Endothelial cell of umbilical vein (primary cell): ENCODE results near the gene ZNF488. TPM values are rescaled to one million over a fixed set of nuclear protein-coding genes. Genes with fewer than 3 reads are reported as not detected.

ENCODE experiments used
- BruUV-seq: library from RNA; stranded (reverse); fragments of 400-500 nt; replicated peaks from 2 replicates; lab custom pipeline; 2021; lab: Mats Ljungman, UMichigan
- CTCF ChIA-PET: fragments of 300-600, 350-600 bp; sonication (Branson Sonifier 250); formaldehyde crosslinking; loops from one replicate; lab custom pipeline; 2021; ENCODE audit warnings: antibody characterized with exemption, inconsistent platforms; lab: Charles Lee
- POLR2A ChIA-PET: fragments of 300-600, 350-600 bp; sonication (Branson Sonifier 250); formaldehyde crosslinking; loops from one replicate; lab custom pipeline; 2021; ENCODE audit warnings: antibody characterized with exemption, inconsistent platforms; lab: Charles Lee
- DNase-seq: peaks from one replicate; pipeline ENCODE4 v3.0.0-alpha.2; 2011; ENCODE audit warnings: low read depth, low spot score
- FAIRE-seq: peaks from 2 replicates; lab custom pipeline; 2011; peaks lifted over from hg19 to GRCh38; lab: Jason Lieb, UNC
- H2AFZ ChIP-seq: 2 replicates; pipeline ENCODE4 v1.6.0; 2012; ENCODE audit warnings: low read depth, low read length, control low read depth, inconsistent platforms
- H3K27ac ChIP-seq: 2 replicates; pipeline ENCODE4 v1.5.1; 2011; ENCODE audit warnings: low read depth, mild to moderate bottlenecking, control low read depth, low read length, moderate library complexity; ENCODE audit not compliant: insufficient read depth
- H3K27me3 ChIP-seq, 2 experiments: 2 replicates each; pipeline versions ENCODE4 v1.6.0 to v1.6.1; 2011; ENCODE audit warnings: low read length in 2 of 2, mixed read lengths in 1 of 2; ENCODE audit not compliant: control insufficient read depth in 2 of 2, insufficient read depth in 2 of 2
- H3K36me3 ChIP-seq, 2 experiments: 2 replicates in 1 of 2; 3 replicates in 1 of 2; pipeline ENCODE4 v1.5.1; 2011; ENCODE audit warnings: low read length in 2 of 2, mild to moderate bottlenecking in 1 of 2, moderate library complexity in 1 of 2; ENCODE audit not compliant: control insufficient read depth in 2 of 2, insufficient read depth in 2 of 2; ENCODE audit errors: extremely low read depth in 1 of 2
- H3K4me1 ChIP-seq: 3 replicates; pipeline ENCODE4 v1.5.1; 2011; ENCODE audit warnings: mild to moderate bottlenecking, low read length; ENCODE audit not compliant: control insufficient read depth, insufficient read depth; ENCODE audit errors: extremely low read depth
- H3K4me2 ChIP-seq: 2 replicates; pipeline ENCODE4 v1.6.1; 2011; ENCODE audit warnings: low read length, control low read depth, mixed read lengths; ENCODE audit not compliant: insufficient read depth
- H3K4me3 ChIP-seq, 3 experiments: fragments of 200-600 bp in 1 of 3; sonication (generic), shearing (Covaris generic) in 1 of 3; replicated peaks in 1 of 3; 2 replicates each; pipeline ENCODE4 v1.5.1; 2011 to 2016; ENCODE audit warnings: control low read depth in 3 of 3, low read length in 3 of 3, mild to moderate bottlenecking in 2 of 3, inconsistent platforms in 1 of 3, low read depth in 1 of 3, moderate library complexity in 1 of 3; ENCODE audit not compliant: insufficient read depth in 1 of 3
- H3K79me2 ChIP-seq: 2 replicates; pipeline ENCODE4 v1.6.0; 2012; ENCODE audit warnings: low read length, inconsistent platforms; ENCODE audit not compliant: control insufficient read depth, insufficient read depth
- H3K9ac ChIP-seq: replicated peaks from 2 replicates; pipeline ENCODE3; 2011; ENCODE audit warnings: low read length, control low read depth; ENCODE audit not compliant: insufficient read depth; ENCODE audit errors: extremely low read depth
- H3K9me1 ChIP-seq: replicated peaks from 3 replicates; pipeline ENCODE4 v1.6.0; 2011; ENCODE audit warnings: mild to moderate bottlenecking, low read length; ENCODE audit not compliant: control insufficient read depth, insufficient read depth; ENCODE audit errors: extremely low read depth
- H3K9me3 ChIP-seq: replicated peaks from 2 replicates; pipeline ENCODE4 v1.5.1; 2012; ENCODE audit warnings: low read length, inconsistent platforms; ENCODE audit not compliant: control insufficient read depth, insufficient read depth
- H4K20me1 ChIP-seq: replicated peaks from 2 replicates; pipeline ENCODE3; 2011; ENCODE audit warnings: mild to moderate bottlenecking, low read length; ENCODE audit not compliant: control insufficient read depth, insufficient read depth; ENCODE audit errors: extremely low read depth
- CTCF ChIP-seq, 2 donors: IDR thresholded peaks; 1 replicate in 1 of 2; 2 replicates in 1 of 2; pipeline ENCODE4 v1.5.1; 2011; ENCODE audit warnings: low read length in 2 of 2, mild to moderate bottlenecking in 2 of 2, moderate library complexity in 2 of 2, control low read depth in 1 of 2, inconsistent platforms in 1 of 2, low read depth in 1 of 2; ENCODE audit not compliant: insufficient read depth in 1 of 2; ENCODE audit errors: extremely low read depth in 1 of 2
- EZH2 ChIP-seq: IDR thresholded peaks from 2 replicates; pipeline ENCODE4 v1.6.1; 2012; ENCODE audit warnings: borderline replicate concordance, low read depth, mild to moderate bottlenecking, moderate library complexity, low read length, inconsistent platforms; ENCODE audit not compliant: severe bottlenecking
- FOS ChIP-seq: IDR thresholded peaks from 2 replicates; pipeline ENCODE4 v1.6.1; 2011; ENCODE audit warnings: mild to moderate bottlenecking, low read length, moderate library complexity, borderline replicate concordance; ENCODE audit not compliant: insufficient read depth
- GATA2 ChIP-seq: IDR thresholded peaks from 2 replicates; pipeline ENCODE4 v1.7.0; 2011; ENCODE audit warnings: low read depth, mild to moderate bottlenecking, moderate library complexity, mixed read lengths, low read length; ENCODE audit not compliant: insufficient read length, insufficient read depth
- JUN ChIP-seq: IDR thresholded peaks from 2 replicates; pipeline ENCODE4 v1.6.1; 2011; ENCODE audit warnings: borderline replicate concordance, low read depth; ENCODE audit not compliant: insufficient read length, insufficient read depth
- MYC ChIP-seq: IDR thresholded peaks from one replicate; pipeline ENCODE4 v1.6.1; 2011; ENCODE audit warnings: mild to moderate bottlenecking, low read depth, low read length
- POLR2A ChIP-seq: IDR thresholded peaks from 2 replicates; pipeline ENCODE4 v1.6.1; 2012; ENCODE audit warnings: low read depth, mild to moderate bottlenecking, control low read depth, low read length
- POLR2AphosphoS5 ChIP-seq: IDR thresholded peaks from 2 replicates; pipeline ENCODE4 v1.6.1; 2012; ENCODE audit warnings: low read depth, mild to moderate bottlenecking, control low read depth, low read length, moderate library complexity; ENCODE audit not compliant: insufficient read depth
- dilution Hi-C: fragments of 300-500 bp; cut with MboI; formaldehyde crosslinking; loops from one replicate; pipeline ENCODE4 v1.15.0; 2019; ENCODE audit warnings: low sequenced_read_pairs; ENCODE audit not compliant: extremely low pct_ligation_motif_present
- intact Hi-C: fragments of 100-400 bp; cut with micrococcal nuclease; formaldehyde crosslinking; loops from one replicate; pipeline ENCODE4 v1.10.0; 2022
- polyA plus RNA-seq, 4 experiments: library from polyadenylated mRNA; depleted of rRNA in 3 of 4; stranded (reverse) in 3 of 4; unstranded in 1 of 4; fragments of >200 nt; gene quantifications; 2 replicates each; pipeline versions ENCODE4 v1.2.1 to v1.2.3, GENCODE V29; 2011 to 2012; ENCODE audit warnings: missing spikeins in 1 of 4
- total RNA-seq: library from RNA; stranded (reverse); gene quantifications from 2 replicates; pipeline ENCODE4 v1.2.3, GENCODE V29; 2021
- TF ChIP-seq, protein P1 (sequence below): IDR thresholded peaks from 2 replicates; pipeline ENCODE4 v1.6.1; 2011; ENCODE audit not compliant: insufficient read depth, insufficient read length

ZNF488 gene
- total and polyA plus RNA-seq, 2 donors (not counting 3 experiments of a cell fraction or from before 2014, with no cell fraction given) = 0.21 to 0.38 TPM

GRCh38 chr10:47346581-47347302, 37.4 kb downstream of the ZNF488 start:
- no peaks in the 10 kb centered on the region for H3K9me1 ChIP-seq
- intact Hi-C loops (no loop called here), dilution Hi-C loops (no loop called here)
- no peak overlapping the region for H2AFZ ChIP-seq
- ChIA-PET CTCF (interaction anchor here (1.4 kb wide), 1 partner anchor 322 kb away, joined by 4 read pairs; no protein-coding TSS in a partner anchor), POLR2A (no interaction called here)
- H3K4me1 ChIP-seq = no peaks in the 10 kb centered on the region
- no peaks in the 10 kb centered on the region for H3K27me3 ChIP-seq
- no peak overlapping the region for H3K9ac ChIP-seq
- H4K20me1 ChIP-seq = no peaks in the 10 kb centered on the region
- TF ChIP-seq FOS = no peak
- TF ChIP-seq CTCF (IDR thresholded peaks at IDR 0.05; ENCODE audit: extremely low read depth in 1 of 2, insufficient read depth in 1 of 2, low read depth in 1 of 2, low read length in 2 of 2) = no peak
- no peak for TF ChIP-seq GATA2
- TF ChIP-seq EZH2 = no peak
- no peak for TF ChIP-seq POLR2AphosphoS5
- no peak for TF ChIP-seq POLR2A
- no peak for TF ChIP-seq MYC
- TF ChIP-seq, protein P1, sequence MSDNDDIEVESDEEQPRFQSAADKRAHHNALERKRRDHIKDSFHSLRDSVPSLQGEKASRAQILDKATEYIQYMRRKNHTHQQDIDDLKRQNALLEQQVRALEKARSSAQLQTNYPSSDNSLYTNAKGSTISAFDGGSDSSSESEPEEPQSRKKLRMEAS = no peak
- TF ChIP-seq JUN = no peak
- no peak overlapping the region for H3K27ac ChIP-seq
- H3K36me3 ChIP-seq = no peaks in the 10 kb centered on the region
- H3K79me2 ChIP-seq = no peaks in the 10 kb centered on the region
- H3K9me3 ChIP-seq = no peaks in the 10 kb centered on the region
- no peak for DNase-seq
- no TSS peak for BruUV-seq
- FAIRE-seq = no peak
- no peak overlapping the region for H3K4me2 ChIP-seq
- no peak overlapping the region for H3K4me3 ChIP-seq
